ENCODE measurements around the gene GRK5.

DNA sequence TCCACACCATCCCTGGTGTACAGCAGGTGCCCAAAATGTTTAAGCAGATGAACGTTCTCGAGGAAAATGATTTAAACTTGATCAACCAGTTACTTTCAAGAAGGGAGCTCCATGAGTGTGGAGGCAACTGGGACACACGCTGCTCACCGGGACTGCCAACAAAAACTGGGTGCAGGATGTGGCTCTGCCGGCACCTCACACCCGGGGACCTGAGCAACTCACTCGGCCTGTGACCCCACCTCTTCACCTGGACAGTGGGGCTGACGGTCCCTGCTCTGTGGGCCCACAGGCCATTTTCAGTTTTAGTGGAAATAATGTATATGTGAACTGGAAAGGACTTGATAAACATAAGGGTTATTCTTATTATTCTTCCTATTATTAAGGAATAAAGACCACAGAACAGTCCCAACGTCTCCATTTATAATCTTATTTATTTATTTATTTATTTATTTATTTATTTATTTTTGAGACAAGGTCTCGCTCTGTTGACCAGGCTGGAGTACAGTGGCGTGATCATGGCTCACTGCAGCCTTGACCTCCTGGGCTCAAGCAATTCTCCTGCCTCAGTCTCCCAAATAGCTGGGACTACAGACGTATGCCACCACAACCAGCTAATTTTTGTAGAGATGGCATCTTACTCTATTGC, 274.5 kb downstream of the GRK5 start:
- no peak for TF ChIP-seq POLR2A (IDR thresholded peaks at IDR 0.05)
- TF ChIP-seq, protein P1, sequence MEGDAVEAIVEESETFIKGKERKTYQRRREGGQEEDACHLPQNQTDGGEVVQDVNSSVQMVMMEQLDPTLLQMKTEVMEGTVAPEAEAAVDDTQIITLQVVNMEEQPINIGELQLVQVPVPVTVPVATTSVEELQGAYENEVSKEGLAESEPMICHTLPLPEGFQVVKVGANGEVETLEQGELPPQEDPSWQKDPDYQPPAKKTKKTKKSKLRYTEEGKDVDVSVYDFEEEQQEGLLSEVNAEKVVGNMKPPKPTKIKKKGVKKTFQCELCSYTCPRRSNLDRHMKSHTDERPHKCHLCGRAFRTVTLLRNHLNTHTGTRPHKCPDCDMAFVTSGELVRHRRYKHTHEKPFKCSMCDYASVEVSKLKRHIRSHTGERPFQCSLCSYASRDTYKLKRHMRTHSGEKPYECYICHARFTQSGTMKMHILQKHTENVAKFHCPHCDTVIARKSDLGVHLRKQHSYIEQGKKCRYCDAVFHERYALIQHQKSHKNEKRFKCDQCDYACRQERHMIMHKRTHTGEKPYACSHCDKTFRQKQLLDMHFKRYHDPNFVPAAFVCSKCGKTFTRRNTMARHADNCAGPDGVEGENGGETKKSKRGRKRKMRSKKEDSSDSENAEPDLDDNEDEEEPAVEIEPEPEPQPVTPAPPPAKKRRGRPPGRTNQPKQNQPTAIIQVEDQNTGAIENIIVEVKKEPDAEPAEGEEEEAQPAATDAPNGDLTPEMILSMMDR (IDR thresholded peaks at IDR 0.05) = no peak

Data from right lobe of liver (tissue), 4 donors.